GM18508 (cell line): ENCODE data around the gene COCH.
A peak's percentile ranks its signal among the peaks of the same experiment; 100 is the strongest.

Experiments
- ATAC-seq: cut with Tn5 transposase; IDR thresholded peaks from one replicate; pipeline ENCODE4 v1.9.1; 2021; ENCODE audit warnings: moderate number of reproducible peaks; ENCODE audit not compliant: insufficient read depth, unreplicated experiment

COCH gene

DNA sequence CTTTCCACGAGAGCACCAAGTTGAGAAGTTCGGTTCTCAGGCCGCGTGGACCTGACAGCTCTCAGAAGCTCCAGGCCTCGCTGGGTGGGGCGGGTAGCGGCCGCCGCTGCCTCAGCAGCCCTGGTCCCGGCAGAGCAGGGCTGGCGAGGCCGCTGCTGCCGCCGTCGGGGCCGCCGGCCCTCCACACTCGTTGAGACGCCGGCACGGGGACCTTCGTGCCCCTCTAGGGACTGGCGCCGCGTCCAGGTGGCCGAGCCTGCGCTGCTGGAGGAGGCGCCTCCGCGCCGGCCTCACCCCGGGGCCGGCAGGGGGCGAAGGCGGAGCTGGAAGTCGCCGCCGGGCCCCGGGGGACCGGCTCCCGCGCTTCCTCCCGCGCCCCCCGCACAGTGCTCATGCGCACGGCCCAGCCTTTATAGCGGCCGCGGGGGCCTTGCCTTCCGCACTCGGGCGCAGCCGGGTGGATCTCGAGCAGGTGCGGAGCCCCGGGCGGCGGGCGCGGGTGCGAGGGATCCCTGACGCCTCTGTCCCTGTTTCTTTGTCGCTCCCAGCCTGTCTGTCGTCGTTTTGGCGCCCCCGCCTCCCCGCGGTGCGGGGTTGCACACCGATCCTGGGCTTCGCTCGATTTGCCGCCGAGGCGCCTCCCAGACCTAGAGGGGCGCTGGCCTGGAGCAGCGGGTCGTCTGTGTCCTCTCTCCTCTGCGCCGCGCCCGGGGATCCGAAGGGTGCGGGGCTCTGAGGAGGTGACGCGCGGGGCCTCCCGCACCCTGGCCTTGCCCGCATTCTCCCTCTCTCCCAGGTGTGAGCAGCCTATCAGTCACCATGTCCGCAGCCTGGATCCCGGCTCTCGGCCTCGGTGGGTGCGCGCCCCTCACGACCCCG is at the start of gene COCH:
COCH (plus strand) TSS at position 440 of the 879 bp plus-strand sequence; CDS start at position 820, 380 bp downstream.
- peak; percentile 45 for ATAC-seq

DNA sequence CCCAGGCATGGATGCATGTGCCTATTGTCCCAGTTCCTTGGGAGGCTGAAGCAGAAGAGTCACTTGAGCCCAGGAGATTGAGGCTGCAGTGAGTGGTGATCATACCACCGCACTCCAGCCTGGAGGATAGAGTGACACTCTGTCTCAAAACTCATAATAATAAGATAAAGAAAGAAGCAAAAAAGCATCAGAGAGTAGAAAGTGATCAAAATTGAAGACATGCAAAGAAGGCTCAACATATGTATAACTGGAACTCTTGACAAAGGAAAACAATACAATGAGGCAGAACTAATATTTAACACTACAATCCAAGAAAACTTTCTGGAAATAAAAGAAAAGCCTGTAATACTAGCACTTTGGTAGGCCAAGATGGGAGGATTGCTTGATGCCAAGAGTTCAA is 48.3 kb upstream of the COCH start:
- ATAC-seq = no peak

DNA sequence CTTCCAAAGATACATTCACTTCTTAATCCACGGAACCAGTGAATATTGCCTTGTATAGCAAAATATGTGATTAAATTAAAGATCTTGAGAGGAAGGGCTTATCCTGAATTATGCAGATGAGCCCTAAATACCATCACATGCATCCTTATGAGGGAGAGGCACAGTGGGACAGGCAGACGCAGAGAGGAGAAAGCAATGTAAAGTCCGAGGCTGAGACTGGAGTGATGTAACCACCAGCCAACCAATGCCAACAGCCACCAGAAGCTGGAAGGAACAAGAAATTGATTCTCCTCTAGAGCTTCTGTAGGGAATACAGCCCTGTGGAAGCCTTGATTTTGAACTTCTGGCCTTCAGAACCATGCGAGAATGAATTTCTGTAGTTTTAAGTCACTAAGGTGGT is 44.5 kb upstream of the COCH start:
- ATAC-seq = no peak

DNA sequence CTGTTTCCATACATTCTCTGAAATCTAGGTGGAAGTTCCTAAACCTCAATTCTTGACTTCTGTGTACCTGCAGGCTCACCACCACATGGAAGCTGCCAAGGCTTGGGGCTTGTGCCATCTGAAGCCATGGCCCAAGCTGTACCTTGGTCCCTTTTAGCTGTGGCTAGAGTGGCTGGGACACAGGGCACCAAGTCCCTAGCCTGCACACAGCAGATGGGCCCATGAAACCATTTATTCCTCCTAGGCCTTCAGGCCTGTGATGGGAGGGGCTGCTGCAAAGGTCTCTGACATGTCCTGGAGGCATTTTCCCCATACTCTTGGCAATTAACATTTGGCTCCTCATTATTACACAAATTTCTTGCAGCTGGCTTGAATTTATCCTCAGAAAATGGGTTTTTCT is 40.0 kb upstream of the COCH start:
- no peak for ATAC-seq

DNA sequence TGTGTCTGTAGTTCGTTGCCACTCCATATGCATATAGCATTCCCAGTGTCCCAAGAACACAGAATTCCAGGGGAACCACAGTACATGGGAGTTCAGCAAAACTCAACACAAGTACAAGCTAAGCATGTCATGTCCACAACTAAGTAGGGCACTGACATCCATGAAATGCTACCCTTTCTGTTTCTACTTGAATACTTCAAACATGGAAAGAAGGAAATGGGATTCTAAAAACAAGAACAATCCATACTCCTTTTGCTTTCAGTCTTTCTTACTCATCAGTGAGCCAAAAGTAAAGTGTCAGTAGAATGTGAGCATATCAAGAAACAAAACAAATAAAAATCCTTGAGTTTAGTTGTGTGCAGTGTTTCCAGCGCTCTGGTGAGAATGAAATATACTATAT is 36.0 kb upstream of the COCH start:
- ATAC-seq = no peak

DNA sequence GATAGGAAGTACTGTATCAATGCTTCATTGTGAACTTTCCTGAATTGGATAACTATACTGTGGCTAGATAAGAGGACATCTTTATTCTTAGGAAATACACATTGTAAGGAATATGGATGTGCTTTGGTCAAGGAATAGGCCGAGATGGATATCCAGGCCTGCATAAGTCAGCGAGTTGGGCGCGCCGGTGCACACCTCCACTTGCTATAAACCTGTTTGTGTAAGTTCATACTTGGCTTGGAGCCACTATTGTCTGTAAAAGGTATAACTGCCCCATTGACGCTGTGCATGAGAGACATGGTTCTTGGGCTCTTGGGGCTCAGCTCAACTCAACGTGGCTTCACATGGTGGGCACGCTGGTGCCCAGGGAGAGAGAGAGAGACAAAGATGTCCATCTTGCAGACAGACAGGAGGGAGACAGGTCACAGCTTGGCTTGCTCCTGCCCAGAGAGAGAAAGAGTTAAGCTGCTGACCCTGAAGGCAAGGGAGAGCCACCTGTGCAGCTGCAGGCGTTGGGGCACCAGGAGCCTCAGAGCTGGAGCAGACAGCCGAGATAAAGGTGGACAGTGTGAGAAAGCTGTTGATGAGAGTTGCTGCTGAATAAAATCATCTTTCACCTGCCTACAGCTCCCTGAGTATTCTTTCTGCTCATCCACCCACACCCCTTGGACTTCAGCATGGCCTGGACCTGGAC is 34.1 kb upstream of the COCH start:
- ATAC-seq = no peak

DNA sequence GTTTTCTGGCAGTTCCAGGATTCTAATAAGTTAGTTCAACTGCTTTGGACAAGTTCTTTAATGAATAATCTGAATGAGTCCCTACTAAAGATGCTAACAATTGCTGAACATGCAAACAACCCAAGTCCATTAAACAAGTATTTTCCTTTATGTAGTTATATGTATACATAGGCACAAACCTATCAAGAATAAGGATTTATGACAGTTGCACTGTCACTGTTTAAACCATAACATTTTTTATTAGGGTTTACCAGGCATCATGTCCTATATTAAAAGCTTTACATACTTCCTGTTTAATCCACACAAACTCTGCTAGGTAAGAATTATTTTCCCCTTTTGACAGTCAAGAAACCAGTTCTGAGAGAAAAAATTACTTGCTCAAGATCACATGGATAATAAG is 31.9 kb upstream of the COCH start:
- no peak for ATAC-seq

DNA sequence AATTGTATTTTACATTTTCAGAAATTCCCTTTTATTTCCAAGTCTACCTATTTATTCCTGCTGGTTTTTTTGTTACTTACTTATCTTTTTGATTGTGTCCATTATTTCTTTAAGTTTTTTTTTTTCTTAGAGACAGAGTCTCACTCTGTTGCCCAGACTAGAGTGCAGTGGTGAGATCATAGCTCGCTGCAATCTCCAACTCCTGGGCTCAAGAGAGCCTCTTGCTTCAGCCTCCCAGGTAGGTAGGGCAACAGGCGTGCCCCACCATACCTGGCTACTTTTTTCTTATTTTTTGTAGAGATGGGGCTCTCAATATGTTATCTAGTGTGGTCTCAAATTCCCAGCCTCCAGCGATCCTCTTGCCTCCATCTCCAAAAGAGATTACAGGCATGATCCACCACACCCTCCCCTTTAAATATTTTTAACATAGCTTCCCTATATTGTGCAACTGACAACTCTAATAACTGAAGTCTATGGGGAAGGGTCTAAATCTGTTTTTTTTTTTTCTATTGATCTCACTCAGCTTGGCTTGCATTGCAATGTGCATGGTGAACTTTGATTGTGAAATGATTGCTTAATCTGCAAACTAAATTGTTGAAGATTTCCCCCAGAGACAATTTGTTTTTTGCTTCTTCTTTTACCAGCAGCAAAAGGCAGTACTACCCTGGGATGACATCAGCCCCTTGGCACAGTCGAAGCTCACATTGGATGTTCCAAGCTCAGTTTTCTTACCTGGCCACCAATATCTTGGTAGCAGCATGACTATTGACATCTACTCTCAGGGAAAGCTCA is 25.7 kb upstream of the COCH start:
- ATAC-seq = no peak

DNA sequence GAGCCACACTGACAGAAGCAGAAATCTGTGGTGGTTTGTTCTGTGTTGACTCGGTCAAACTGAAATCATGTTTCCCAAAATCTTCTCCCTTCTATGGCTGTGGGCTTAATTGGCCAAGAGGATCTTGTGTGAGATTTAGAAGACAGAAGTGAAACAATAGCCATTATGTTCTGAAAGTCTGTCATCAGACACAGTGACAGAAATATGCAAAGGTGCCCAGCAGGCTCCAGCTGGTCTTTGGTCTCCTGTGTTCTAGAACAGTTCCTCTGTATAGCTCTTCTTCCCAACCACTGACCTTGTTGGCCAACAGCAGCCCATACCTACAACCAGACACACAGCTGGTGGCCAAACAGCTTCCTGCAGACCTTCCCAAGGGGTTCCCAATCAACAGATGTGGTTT is 25.0 kb upstream of the COCH start:
- peak; percentile 93 for ATAC-seq

DNA sequence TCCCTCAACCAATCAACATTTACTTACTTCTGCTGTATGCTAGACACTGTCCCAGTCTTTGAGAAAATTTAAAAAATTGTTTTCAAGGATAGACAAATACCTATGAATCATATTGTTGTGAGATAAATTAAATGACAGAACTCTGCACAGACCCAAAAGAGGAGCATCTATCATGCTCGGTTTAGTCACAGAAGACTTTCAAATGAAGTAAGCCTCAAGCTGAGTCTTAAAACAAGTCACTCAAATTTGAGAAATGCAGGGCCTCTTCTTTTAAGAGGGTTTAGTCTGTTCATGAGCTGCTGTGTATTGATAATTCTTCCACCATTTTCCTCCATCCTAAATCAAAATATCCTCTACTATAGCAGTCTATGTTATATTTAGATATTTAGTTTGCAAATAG is 24.4 kb upstream of the COCH start:
- ATAC-seq = no peak

DNA sequence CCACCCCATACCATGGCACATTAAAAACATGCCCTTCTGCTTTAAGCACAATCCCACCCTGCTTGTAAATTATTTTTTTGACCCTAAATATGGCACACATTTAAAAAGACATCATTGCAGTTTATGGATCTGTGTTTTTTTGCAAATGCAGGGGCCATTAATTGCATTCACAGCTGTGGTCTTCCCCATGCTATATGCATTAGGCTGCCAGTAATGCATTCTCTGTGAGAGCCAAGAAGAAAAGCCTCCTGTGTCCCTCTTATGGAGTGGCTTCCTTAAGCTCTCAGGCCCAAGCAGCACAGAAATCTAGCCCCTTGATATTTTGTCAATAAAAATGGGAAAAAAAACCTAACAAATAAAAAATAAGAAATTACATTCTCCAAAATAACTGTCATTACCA is 20.4 kb upstream of the COCH start:
- ATAC-seq = no peak

DNA sequence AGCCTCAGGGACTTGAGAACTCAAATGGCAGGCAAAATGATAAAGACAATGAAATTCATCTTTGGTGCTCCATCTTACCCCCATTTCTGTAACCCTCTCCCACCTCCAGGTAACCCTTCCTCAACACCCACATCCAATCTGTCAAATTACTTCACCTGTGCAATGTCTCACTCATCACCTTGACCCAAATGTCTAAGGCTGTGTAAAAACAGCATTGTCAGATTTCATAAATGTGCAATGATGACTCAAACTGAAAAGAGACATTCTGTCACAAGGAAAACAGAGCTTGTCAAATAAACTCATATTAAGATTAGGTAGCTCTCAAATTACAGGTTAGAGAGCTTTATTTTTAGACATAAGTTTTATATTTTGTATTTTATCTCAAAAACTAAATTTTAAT is 19.9 kb upstream of the COCH start:
- ATAC-seq = no peak

DNA sequence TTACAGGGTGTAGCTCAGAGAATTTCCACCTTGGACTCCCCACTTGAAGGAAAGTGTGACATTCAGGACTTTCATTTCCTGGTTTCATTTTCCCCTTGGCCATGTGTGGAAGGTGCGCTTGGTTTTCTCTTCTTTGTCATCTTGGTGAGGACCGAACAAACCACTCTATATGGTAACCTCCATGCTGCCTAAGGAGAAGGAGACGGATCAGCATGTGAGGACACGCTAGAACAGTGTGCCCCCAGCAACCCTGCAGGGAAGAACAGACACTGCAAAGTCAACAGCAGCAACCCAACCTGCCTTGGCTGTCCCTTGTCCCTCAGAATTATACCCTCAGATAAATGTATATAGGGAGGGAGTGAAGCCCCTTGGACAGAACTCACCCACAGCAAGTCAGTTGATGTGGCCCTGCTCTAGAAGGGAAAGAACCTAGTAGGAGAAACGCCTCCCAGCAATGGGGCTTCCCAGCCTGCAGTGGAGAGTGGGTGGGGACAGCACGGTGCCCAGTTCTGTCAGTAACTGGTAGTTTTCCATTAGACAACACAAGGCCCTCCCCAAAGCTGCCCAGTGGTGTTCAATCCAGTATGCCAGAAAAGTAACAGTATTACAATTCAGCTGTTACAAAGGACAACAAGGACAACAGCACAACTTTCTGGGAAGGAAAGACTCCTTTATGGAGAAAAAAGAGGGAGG is 18.9 kb upstream of the COCH start:
- ATAC-seq = peak; percentile 55

DNA sequence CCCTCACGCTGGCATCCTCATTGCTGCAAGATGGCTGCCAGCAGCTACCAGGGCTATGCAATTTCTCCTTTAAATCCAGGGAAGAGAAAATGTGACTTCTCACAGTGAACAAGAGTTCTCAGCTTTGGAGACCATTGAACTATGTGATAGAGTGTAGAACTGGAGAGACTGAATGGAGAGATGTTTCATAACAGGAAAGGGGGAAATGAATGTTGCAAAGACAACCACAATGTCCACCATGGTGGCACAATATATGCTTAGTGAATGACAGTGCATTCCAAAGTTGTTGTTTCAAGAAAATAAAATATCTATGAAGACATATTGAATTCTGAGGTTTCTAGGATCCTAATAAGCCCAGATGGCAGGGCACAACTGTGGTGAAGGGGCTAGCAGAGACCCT is 13.2 kb upstream of the COCH start:
- no peak for ATAC-seq

DNA sequence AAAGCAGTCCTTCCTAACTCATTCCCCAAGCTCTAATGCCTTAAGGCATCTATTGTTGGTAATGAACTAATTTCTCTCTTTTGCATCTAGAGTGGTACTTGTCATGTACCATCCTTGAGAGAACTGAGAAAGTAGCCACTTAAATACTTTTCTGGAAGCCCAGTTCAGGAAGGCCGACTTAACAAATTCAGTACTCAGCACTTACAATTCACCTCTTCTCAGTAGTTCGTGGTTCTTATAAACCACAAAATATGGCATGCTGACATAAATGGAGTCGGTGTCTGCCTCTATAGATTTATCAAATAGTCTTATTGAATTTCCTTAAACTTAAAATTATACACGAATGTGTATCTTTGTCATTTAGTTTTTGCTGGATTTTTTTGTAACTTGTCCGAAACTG is 9.4 kb upstream of the COCH start:
- ATAC-seq = no peak

DNA sequence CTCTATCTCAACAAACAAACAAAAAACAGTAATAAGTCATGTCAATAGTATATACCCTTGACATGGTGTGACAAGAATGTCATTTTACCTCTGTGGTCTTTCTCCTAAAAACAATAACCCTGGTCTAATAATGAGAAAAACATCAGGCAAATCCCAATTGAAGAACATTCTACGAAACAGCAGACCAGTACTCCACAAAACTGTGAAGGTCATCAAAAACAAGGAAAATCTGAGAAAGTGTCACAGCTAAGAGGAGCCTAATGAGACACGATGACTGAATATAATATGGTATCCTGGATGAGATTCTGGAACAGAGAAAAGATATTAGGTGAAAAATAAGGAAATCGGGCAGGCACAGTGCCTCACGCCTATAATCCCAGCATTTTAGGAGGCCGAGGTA is 5.6 kb upstream of the COCH start:
- no peak for ATAC-seq

DNA sequence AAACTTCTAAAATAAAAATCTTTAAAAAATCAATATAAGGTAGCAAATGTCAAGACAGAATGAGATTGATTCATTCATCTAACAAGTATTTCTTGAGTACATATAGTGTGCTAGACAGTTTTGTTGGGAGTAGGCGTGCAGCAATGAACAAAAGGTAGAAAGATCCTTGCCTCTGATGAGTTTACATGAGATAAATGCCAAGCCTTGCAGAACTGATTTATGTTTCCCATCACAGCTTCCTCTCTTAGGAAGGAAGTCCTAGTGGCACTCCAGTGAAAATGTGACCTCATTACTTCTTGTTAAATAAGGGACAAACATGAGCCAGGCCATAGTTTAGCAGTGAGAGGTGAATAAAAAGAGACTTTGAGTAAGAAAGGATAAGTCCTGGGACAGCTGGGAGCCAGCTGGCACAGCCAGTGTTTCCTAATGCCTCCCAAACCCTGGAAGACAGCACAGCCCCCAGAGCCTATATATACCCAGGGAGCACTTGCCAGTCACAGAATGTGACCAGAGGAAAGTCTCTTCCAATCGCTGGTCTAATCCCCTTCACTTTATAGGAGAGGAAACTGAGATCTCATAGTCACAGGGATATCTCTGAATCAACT is 4.7 kb upstream of the COCH start:
- ATAC-seq = no peak

DNA sequence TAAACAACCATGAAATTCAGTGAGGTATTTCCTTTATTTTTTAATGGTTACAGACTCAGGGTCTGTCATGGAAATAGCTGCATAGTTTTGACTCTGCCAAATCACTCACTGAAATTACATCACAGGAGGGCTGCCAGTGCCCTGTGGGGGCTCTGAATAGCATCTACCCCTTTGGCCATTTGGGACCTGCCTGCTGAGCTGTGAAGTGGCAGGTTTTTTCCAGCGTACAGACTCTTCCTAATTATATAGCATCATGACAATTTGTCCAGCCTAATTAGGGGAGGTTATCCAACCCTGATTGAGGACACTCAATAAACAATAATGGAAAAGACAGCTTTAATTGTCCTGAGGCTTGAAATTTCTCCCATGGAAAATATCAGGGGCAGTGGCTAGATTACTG is 1.8 kb upstream of the COCH start:
- no peak for ATAC-seq

DNA sequence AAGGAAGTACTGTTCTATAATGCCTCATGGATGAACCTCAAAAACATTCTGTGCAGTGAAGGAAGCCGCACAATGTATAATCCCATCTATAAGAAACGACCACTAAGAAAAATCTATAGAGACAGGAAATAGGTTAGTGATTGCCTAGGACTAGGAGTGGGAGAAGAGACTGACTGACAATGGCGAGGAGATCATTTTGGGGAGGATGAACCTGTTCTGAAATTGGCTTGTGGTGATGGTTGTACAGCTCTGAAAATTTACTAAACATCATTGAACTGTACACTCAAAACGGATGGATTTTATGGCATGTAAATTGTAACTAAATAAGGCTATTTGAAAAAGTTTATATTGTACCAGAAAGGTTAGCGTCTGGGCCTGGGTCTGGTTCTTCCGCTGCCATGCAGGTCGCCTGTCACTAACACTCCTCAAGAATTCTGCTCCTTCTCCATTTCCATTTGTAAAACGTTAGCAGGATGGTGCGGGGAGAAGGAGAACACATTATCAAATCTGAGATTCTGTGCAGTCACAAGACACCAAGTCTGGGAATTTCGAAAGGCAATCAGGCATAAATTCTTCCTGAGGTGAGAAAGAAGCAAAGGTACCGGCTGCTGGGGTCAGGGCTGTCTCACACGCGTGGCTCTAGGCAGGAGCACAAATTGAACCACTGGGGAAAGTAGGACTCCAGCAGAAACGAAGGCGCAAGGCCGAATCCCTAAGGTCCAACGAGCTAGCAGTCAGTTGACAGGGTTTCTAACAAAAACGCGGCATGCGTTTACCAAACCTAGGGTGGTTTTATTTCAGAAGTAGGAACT is 845 bp upstream of the COCH start:
- ATAC-seq = no peak
